CD14-positive monocyte (primary cell): ENCODE results near the gene NCR2. TPM values are rescaled to one million over a fixed set of nuclear protein-coding genes. Genes with fewer than 3 reads are reported as not detected.
A peak's percentile ranks its signal among the peaks of the same experiment; 100 is the strongest.

Source experiments
- DNase-seq, 3 donors: peaks; one replicate each; pipeline ENCODE4 v3.0.0-alpha.2; 2011 to 2022
- H2AFZ ChIP-seq: 2 replicates; pipeline ENCODE4 v1.6.0; 2012; ENCODE audit warnings: mild to moderate bottlenecking, low read depth, low read length, inconsistent platforms; ENCODE audit not compliant: insufficient read depth, poor library complexity, severe bottlenecking
- H3K27ac ChIP-seq, 2 donors: 1 replicate in 1 of 2; 2 replicates in 1 of 2; pipeline ENCODE4 v1.5.1; 2012 to 2013; ENCODE audit warnings: low read length in 2 of 2, control low read depth in 1 of 2, inconsistent platforms in 1 of 2, low read depth in 1 of 2, mild to moderate bottlenecking in 1 of 2
- H3K27me3 ChIP-seq, 2 donors: one replicate each; pipeline versions ENCODE4 v1.6.0 to v1.6.1; 2011 to 2013; ENCODE audit warnings: low read length in 2 of 2; ENCODE audit not compliant: control insufficient read depth in 2 of 2, insufficient read depth in 2 of 2
- H3K36me3 ChIP-seq, 2 donors: replicated peaks in 1 of 2; 1 replicate in 1 of 2; 2 replicates in 1 of 2; pipeline versions ENCODE4 v1.5.1 to v1.6.1; 2012 to 2013; ENCODE audit warnings: low read length in 2 of 2, control low read depth in 1 of 2, inconsistent platforms in 1 of 2, mild to moderate bottlenecking in 1 of 2; ENCODE audit not compliant: insufficient read depth in 2 of 2, control insufficient read depth in 1 of 2
- H3K4me1 ChIP-seq, 2 donors: 1 replicate in 1 of 2; 2 replicates in 1 of 2; pipeline versions ENCODE4 v1.5.1 to v1.6.1; 2012 to 2013; ENCODE audit warnings: low read length in 2 of 2, control low read depth in 1 of 2, inconsistent platforms in 1 of 2, mild to moderate bottlenecking in 1 of 2, moderate library complexity in 1 of 2; ENCODE audit not compliant: insufficient read depth in 2 of 2, control insufficient read depth in 1 of 2
- H3K4me2 ChIP-seq: replicated peaks from 2 replicates; pipeline ENCODE3; 2012; ENCODE audit warnings: low read length, moderate library complexity, mild to moderate bottlenecking; ENCODE audit not compliant: poor library complexity, severe bottlenecking; ENCODE audit errors: extremely low read depth
- H3K4me3 ChIP-seq, 3 experiments: fragments of 200-600 bp in 1 of 3; sonication (generic) in 1 of 3; replicated peaks in 1 of 3; 1 replicate in 2 of 3; 2 replicates in 1 of 3; pipeline ENCODE4 v1.5.1; 2011 to 2013; ENCODE audit warnings: low read length in 3 of 3, mild to moderate bottlenecking in 3 of 3, control low read depth in 2 of 3, low read depth in 2 of 3, inconsistent platforms in 1 of 3, moderate library complexity in 1 of 3
- H3K79me2 ChIP-seq: 2 replicates; pipeline ENCODE4 v1.6.0; 2012; ENCODE audit warnings: mild to moderate bottlenecking, control low read depth, inconsistent platforms, low read length, moderate library complexity; ENCODE audit not compliant: insufficient read depth
- H3K9ac ChIP-seq: 2 replicates; pipeline ENCODE4 v1.6.0; 2017; ENCODE audit warnings: low read length, mild to moderate bottlenecking; ENCODE audit not compliant: insufficient read depth, poor library complexity, severe bottlenecking
- H3K9me3 ChIP-seq, 2 donors: replicated peaks in 1 of 2; 1 replicate in 1 of 2; 2 replicates in 1 of 2; pipeline versions ENCODE4 v1.5.1 to v1.6.1; 2012 to 2013; ENCODE audit warnings: low read length in 2 of 2, control low read depth in 1 of 2; ENCODE audit not compliant: control insufficient read depth in 1 of 2, insufficient read depth in 1 of 2
- H4K20me1 ChIP-seq: 2 replicates; pipeline ENCODE4 v1.6.0; 2012; ENCODE audit warnings: mild to moderate bottlenecking, low read length, control low read depth, moderate library complexity; ENCODE audit not compliant: insufficient read depth
- H3K27ac Mint-ChIP-seq, 7 donors: one replicate each; pipeline ENCODE4 v1.8.0; 2020; ENCODE audit warnings: mild to moderate bottlenecking in 7 of 7, mixed read lengths in 7 of 7, moderate library complexity in 6 of 7, inconsistent platforms in 2 of 7
- H3K27me3 Mint-ChIP-seq, 3 donors: one replicate each; pipeline ENCODE4 v1.8.0; 2021 to 2022; ENCODE audit warnings: low read depth in 3 of 3, mild to moderate bottlenecking in 3 of 3, mixed read lengths in 3 of 3, moderate library complexity in 3 of 3, inconsistent platforms in 1 of 3
- H3K36me3 Mint-ChIP-seq, 2 donors: one replicate each; pipeline ENCODE4 v1.8.0; 2020; ENCODE audit warnings: mixed read lengths in 2 of 2, inconsistent platforms in 1 of 2, mild to moderate bottlenecking in 1 of 2
- H3K4me1 Mint-ChIP-seq: one replicate; pipeline ENCODE4 v1.8.0; 2020; ENCODE audit warnings: mild to moderate bottlenecking, mixed read lengths
- H3K4me3 Mint-ChIP-seq, 2 donors: one replicate each; pipeline ENCODE4 v1.8.0; 2020; ENCODE audit warnings: mild to moderate bottlenecking in 2 of 2, mixed read lengths in 2 of 2, moderate library complexity in 1 of 2
- H3K9me3 Mint-ChIP-seq, 7 donors: one replicate each; pipeline ENCODE4 v1.8.0; 2020 to 2022; ENCODE audit warnings: mixed read lengths in 7 of 7, mild to moderate bottlenecking in 6 of 7, moderate library complexity in 6 of 7, inconsistent platforms in 2 of 7
- CTCF ChIP-seq: fragments of 200-600 bp; IDR thresholded peaks from one replicate; pipeline ENCODE4 v1.8.0; 2022; ENCODE audit warnings: antibody characterized with exemption, mild to moderate bottlenecking
- WGBS: methylation state at CpG from one replicate; pipeline ENCODE4 v1.1.5; 2013; ENCODE audit warnings: missing lambda C conversion rate; ENCODE audit not compliant: insufficient coverage; 5-methylcytosine and 5-hydroxymethylcytosine counted together
- intact Hi-C, 2 donors: fragments of 100-400 bp; cut with micrococcal nuclease; formaldehyde crosslinking; loops; one replicate each; pipeline versions ENCODE4 v1.15.0 to v1.15.1; 2023
- polyA plus RNA-seq, 3 donors: library from polyadenylated mRNA; depleted of rRNA in 1 of 3; unstranded in 2 of 3; stranded (reverse) in 1 of 3; fragments of 300-500 nt in 2 of 3; fragments of >200 nt in 1 of 3; fragmentation: Illumina TruSeq in 2 of 3; gene quantifications; 1 replicate in 2 of 3; 2 replicates in 1 of 3; pipeline ENCODE4 v1.2.3, GENCODE V29; 2012 to 2021

NCR2 gene
- polyA plus RNA-seq, 3 donors, result not detected

DNA sequence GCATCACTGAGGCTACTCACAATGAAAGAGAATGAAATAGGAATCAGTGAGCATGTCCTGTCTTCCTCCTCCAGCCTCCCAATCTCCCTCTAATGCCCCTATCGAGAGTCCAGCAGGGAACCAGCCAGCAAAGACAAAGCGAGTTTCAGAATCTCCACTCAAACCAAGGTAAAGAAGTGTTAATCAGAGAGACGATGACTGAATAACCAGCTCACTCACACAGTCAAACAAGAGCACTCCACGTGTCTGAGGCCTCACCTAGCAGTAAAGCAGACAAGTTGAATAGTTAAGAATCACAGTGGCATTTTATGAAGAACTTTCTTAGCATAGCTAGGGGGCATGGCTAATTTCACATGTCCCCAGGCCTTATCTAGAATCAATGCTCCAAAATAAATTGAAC lies 45.6 kb upstream of the NCR2 start:
- H3K4me2 ChIP-seq, result no peak overlapping the region
- no peak overlapping the region for H2AFZ ChIP-seq
- no peaks in the 10 kb centered on the region for H3K27me3 ChIP-seq
- Mint-ChIP-seq H3K9me3 (peaks cover 0 to 4% (median 0%) of the 10 kb centered on the region in 7 donors), H3K27ac (peak overlapping the region in 4 of 7 donors; percentile 1 to 75 (median 45)), H3K36me3 (peaks cover 17 to 21% of the 10 kb centered on the region in 2 donors), H3K27me3 (peaks cover 0 to 13% (median 0%) of the 10 kb centered on the region in 3 donors), H3K4me3 (no peak overlapping the region), H3K4me1 (peaks cover 55% of the 10 kb centered on the region)
- intact Hi-C loops, result loop anchor here (5.0 to 10.0 kb wide), 2 partner anchors 105 to 108 kb away; no protein-coding TSS in a partner anchor
- H3K4me3 ChIP-seq, result no peak overlapping the region
- peaks cover 3% of the 10 kb centered on the region for H4K20me1 ChIP-seq
- no CpG with 5 or more reads among the region's 4 CpGs for WGBS
- no peak overlapping the region for H3K9ac ChIP-seq
- H3K27ac ChIP-seq, result no peak overlapping the region
- H3K4me1 ChIP-seq, result peaks cover 53% of the 10 kb centered on the region in 2 donors
- H3K36me3 ChIP-seq, result no peaks in the 10 kb centered on the region
- H3K9me3 ChIP-seq, result no peaks in the 10 kb centered on the region
- TF ChIP-seq CTCF, result no peak
- DNase-seq, result no peak
- peaks cover 12% of the 10 kb centered on the region for H3K79me2 ChIP-seq

GRCh38 chr6:41291717-41292116 lies 43.7 kb upstream of the NCR2 start:
- peaks cover 0 to 3% (median under 1%) of the 10 kb centered on the region in 7 donors for H3K9me3 Mint-ChIP-seq
- no peak overlapping the region for H3K4me2 ChIP-seq
- peaks cover 0 to 7% of the 10 kb centered on the region in 2 donors for H3K36me3 Mint-ChIP-seq
- H3K9me3 ChIP-seq, result no peaks in the 10 kb centered on the region
- H3K4me3 Mint-ChIP-seq, result no peak overlapping the region
- peak overlapping the region in 1 of 7 donors; percentile 75 for H3K27ac Mint-ChIP-seq
- H3K4me1 Mint-ChIP-seq, result peaks cover 36% of the 10 kb centered on the region
- no peak overlapping the region for H2AFZ ChIP-seq
- no peak overlapping the region for H3K9ac ChIP-seq
- H3K4me1 ChIP-seq, result peaks cover 35% of the 10 kb centered on the region in 2 donors
- no peaks in the 10 kb centered on the region for H4K20me1 ChIP-seq
- no peak for DNase-seq
- H3K36me3 ChIP-seq, result no peaks in the 10 kb centered on the region
- no peak for TF ChIP-seq CTCF
- 80% methylated on average over 1 of the region's 1 CpG for WGBS
- H3K27me3 ChIP-seq, result no peaks in the 10 kb centered on the region
- no peak overlapping the region for H3K27ac ChIP-seq
- no peak overlapping the region for H3K4me3 ChIP-seq
- H3K27me3 Mint-ChIP-seq, result peaks cover 1 to 11% (median 2%) of the 10 kb centered on the region in 3 donors
- no peaks in the 10 kb centered on the region for H3K79me2 ChIP-seq
- intact Hi-C loops, result no loop called here
